Measurements from ENCODE around the gene NUDCD3.

Gene NUDCD3

DNA sequence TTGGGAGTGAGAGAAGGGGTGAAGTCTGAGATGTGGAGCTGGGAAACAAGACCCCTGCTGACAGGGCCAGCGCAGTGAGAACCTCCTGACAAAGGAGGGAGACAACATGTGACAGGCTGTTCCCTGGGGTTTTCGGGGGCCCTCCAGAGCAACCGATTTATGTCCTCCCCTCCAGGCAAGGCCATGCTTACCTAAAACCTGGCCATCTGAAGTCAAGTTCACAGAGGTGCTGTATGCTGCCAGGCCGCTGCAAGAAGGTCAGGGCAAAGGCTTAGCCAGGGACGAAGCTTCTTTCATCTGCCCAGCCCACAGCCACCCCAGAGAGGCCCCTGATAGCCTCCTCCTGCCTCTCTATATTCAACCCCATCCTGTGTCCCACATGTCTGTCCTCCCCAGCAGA is 30.1 kb upstream of the NUDCD3 start:
- H3K9me3 Mint-ChIP-seq, result peaks cover 17% of the 10 kb centered on the region
- H3K27me3 Mint-ChIP-seq (ENCODE audit: low read depth), result peaks cover 3% of the 10 kb centered on the region

DNA sequence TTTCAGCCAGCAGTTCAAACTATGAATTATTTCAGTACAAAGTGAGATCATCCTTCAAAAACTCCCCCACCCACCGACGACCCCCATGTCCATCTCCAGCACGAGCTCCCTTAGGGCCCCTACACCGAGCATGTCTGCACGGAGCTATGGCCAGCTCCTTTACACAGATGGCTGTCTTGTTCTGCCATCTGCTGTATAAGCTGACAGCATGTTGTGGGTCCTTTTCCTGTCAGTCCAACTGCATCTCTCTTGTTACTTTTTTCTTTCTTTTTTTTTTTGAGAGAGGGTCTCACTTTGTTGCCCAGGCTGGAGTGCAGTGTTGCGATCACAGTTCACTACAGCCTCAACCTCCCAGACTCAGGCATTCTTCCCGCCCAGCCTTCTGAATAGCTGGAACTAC is 29.1 kb upstream of the NUDCD3 start:
- Mint-ChIP-seq H3K27ac (no peak overlapping the region), H3K36me3 (ENCODE audit: low read depth) (peaks cover 6% of the 10 kb centered on the region), H3K9me3 (peaks cover 13% of the 10 kb centered on the region), H3K4me1 (no peaks in the 10 kb centered on the region), H3K27me3 (ENCODE audit: low read depth) (no peaks in the 10 kb centered on the region), H3K4me3 (no peak overlapping the region)
- TF ChIP-seq, protein P1, sequence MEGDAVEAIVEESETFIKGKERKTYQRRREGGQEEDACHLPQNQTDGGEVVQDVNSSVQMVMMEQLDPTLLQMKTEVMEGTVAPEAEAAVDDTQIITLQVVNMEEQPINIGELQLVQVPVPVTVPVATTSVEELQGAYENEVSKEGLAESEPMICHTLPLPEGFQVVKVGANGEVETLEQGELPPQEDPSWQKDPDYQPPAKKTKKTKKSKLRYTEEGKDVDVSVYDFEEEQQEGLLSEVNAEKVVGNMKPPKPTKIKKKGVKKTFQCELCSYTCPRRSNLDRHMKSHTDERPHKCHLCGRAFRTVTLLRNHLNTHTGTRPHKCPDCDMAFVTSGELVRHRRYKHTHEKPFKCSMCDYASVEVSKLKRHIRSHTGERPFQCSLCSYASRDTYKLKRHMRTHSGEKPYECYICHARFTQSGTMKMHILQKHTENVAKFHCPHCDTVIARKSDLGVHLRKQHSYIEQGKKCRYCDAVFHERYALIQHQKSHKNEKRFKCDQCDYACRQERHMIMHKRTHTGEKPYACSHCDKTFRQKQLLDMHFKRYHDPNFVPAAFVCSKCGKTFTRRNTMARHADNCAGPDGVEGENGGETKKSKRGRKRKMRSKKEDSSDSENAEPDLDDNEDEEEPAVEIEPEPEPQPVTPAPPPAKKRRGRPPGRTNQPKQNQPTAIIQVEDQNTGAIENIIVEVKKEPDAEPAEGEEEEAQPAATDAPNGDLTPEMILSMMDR (IDR thresholded peaks at IDR 0.05; ENCODE audit: unreplicated experiment in 3 of 3), result no peak

More for the DNA sequence above, 30.1 kb upstream of the NUDCD3 start:
- Mint-ChIP-seq H3K4me3 (no peak overlapping the region), H3K27ac (no peak overlapping the region), H3K4me1 (no peaks in the 10 kb centered on the region), H3K36me3 (ENCODE audit: low read depth) (peaks cover 10% of the 10 kb centered on the region)
- TF ChIP-seq, protein P1 (IDR thresholded peaks at IDR 0.05; ENCODE audit: unreplicated experiment in 3 of 3), result no peak

DNA sequence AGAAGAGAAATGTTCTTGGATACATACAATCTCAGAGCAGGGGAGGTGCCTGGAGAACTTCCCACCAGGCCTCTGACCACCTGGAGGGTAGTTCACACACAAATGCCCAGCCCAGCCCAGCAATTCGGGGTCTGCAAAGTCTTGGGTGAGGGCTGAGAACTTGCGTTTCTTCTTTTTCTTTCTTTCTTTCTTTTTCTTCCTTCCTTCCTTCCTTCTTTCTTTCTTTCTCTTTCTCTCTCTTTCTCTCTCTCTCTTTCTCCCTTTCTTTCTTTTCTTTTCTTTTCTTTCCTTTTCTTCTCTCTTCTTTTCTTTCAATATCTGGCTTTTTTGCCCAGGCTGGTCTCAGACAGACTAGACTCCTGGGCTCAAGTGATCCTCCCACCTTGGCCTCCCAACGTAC is 28.3 kb upstream of the NUDCD3 start:
- TF ChIP-seq, protein P1 (IDR thresholded peaks at IDR 0.05; ENCODE audit: unreplicated experiment in 3 of 3), result no peak
- peaks cover 7% of the 10 kb centered on the region for H3K9me3 Mint-ChIP-seq
- no peak overlapping the region for H3K27ac Mint-ChIP-seq
- no peaks in the 10 kb centered on the region for H3K27me3 Mint-ChIP-seq (ENCODE audit: low read depth)
- H3K4me3 Mint-ChIP-seq, result no peak overlapping the region
- H3K36me3 Mint-ChIP-seq (ENCODE audit: low read depth), result peaks cover 1% of the 10 kb centered on the region
- no peaks in the 10 kb centered on the region for H3K4me1 Mint-ChIP-seq

DNA sequence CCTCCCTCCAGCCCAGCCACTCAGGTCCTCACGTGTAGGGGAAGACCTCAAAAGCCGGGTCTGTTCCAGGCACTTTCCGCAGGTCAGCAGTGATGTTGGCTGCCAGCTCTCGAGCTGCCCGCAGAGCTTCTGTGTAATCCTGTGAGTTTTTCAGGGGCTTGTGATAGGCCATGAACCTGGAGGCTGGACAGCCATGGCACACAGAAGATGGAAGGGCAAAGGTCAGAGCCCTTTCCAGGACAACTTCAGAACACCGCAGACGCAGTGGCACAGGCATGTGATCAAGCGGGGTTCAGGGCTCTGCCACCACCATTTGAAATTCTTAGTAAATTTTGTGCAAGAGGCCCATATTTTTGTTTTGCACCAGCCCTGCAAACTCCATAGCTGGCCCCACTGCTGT is 26.7 kb upstream of the NUDCD3 start:
- no peaks in the 10 kb centered on the region for H3K36me3 Mint-ChIP-seq (ENCODE audit: low read depth)
- no peaks in the 10 kb centered on the region for H3K9me3 Mint-ChIP-seq
- H3K27ac Mint-ChIP-seq, result no peak overlapping the region
- H3K4me1 Mint-ChIP-seq, result no peaks in the 10 kb centered on the region
- TF ChIP-seq, protein P1 (IDR thresholded peaks at IDR 0.05; ENCODE audit: unreplicated experiment in 3 of 3), result no peak
- H3K4me3 Mint-ChIP-seq, result no peak overlapping the region
- H3K27me3 Mint-ChIP-seq (ENCODE audit: low read depth), result peaks cover 5% of the 10 kb centered on the region

DNA sequence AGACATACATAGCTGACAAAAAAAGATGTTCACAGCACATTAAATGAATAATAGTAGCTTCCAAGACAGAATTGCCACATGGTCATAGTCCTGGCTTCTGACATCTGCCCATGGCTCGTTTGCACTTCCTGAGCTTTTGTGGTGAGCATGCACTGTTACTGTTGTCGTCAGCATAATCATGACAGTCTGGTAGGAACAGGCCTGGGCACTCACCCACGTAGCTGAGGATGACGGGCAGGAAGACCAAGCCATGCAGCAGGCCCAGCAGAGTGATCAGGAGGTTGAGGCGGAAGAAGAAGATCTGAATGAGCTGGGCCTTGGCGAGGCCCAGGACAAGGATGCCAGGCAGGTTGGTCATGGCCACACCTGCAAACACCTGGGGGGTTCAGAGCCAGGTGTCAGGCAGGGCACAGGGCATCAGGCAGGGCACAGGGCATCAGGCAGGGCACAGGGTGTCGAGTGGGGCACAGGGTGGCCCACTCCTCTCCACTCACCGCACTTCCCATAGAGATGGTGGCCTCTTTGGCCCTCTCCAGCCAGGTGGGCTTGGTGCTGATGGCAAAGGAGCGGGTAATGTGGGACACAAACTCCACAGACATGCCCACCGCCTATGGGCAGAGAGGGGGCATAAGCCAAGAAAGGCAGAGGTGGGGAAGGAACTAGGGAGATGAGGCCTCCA is 25.3 kb upstream of the NUDCD3 start:
- Mint-ChIP-seq H3K27ac (no peak overlapping the region), H3K4me1 (no peaks in the 10 kb centered on the region), H3K27me3 (ENCODE audit: low read depth) (peaks cover 5% of the 10 kb centered on the region), H3K36me3 (ENCODE audit: low read depth) (no peaks in the 10 kb centered on the region), H3K4me3 (no peak overlapping the region), H3K9me3 (peaks cover 3% of the 10 kb centered on the region)
- TF ChIP-seq, protein P1 (IDR thresholded peaks at IDR 0.05; ENCODE audit: unreplicated experiment in 3 of 3), result no peak

DNA sequence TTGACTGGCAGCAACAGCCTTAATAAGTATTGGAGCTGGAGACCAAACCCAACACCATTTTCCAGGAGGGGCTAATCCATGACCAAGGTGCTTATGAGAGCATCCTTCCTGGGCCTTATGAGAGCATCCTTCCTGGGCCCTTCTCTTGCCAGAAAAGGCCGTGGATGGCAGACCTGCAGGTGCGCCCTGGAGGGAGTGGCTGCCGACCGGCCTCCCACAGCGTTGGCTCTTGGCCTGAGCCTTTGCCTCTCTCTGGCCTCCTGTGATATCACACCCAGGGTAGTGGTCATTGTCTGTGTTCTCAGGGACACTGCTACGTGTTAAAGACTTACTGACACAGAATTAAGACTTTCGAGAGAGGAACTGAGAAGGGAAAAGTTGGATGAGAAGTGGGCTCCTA is 22.3 kb upstream of the NUDCD3 start:
- TF ChIP-seq, protein P1 (IDR thresholded peaks at IDR 0.05; ENCODE audit: unreplicated experiment in 3 of 3), result no peak
- no peaks in the 10 kb centered on the region for H3K4me1 Mint-ChIP-seq
- no peak overlapping the region for H3K4me3 Mint-ChIP-seq
- no peak overlapping the region for H3K27ac Mint-ChIP-seq
- H3K27me3 Mint-ChIP-seq (ENCODE audit: low read depth), result peaks cover 12% of the 10 kb centered on the region
- H3K9me3 Mint-ChIP-seq, result peaks cover 10% of the 10 kb centered on the region
- H3K36me3 Mint-ChIP-seq (ENCODE audit: low read depth), result no peaks in the 10 kb centered on the region

Data from nephron (organoid).